OCI-LY1 (cell line): ENCODE results near the gene PC.

Source experiments
- H2AFZ ChIP-seq: fragments of 200-600 bp; sonication (generic), shearing (Covaris generic); 2 replicates; pipeline ENCODE4 v1.6.0; 2014; ENCODE audit warnings: antibody characterized with exemption, mild to moderate bottlenecking, low read length
- H3F3A ChIP-seq: fragments of 200-600 bp; sonication (generic), shearing (Covaris generic); 2 replicates; pipeline ENCODE4 v1.6.0; 2014; ENCODE audit warnings: mild to moderate bottlenecking, antibody characterized with exemption, low read length, moderate library complexity; ENCODE audit not compliant: insufficient read depth
- H3K27ac ChIP-seq: fragments of 200-600 bp; sonication (generic); 2 replicates; pipeline ENCODE4 v1.5.1; 2014; ENCODE audit warnings: low read length, mixed run types, mild to moderate bottlenecking, low read depth; ENCODE audit not compliant: poor library complexity, severe bottlenecking
- H3K27me3 ChIP-seq: fragments of 200-600 bp; sonication (generic); 2 replicates; pipeline ENCODE4 v1.6.0; 2014; ENCODE audit warnings: antibody characterized with exemption, mild to moderate bottlenecking, low read length, moderate library complexity; ENCODE audit not compliant: insufficient read depth
- H3K36me3 ChIP-seq: fragments of 200-600 bp; sonication (generic); 2 replicates; pipeline ENCODE4 v1.6.1; 2014; ENCODE audit warnings: mild to moderate bottlenecking, antibody characterized with exemption, low read length, moderate library complexity, mixed read lengths; ENCODE audit not compliant: insufficient read depth
- H3K4me1 ChIP-seq: fragments of 200-600 bp; sonication (generic); 2 replicates; pipeline ENCODE4 v1.5.1; 2014; ENCODE audit warnings: mild to moderate bottlenecking, low read length, moderate library complexity; ENCODE audit not compliant: insufficient read depth, severe bottlenecking
- H3K4me2 ChIP-seq: fragments of 200-600 bp; sonication (generic), shearing (Covaris generic); 2 replicates; pipeline ENCODE4 v1.6.1; 2014; ENCODE audit warnings: low read length
- H3K4me3 ChIP-seq: fragments of 200-600 bp; sonication (generic); 2 replicates; pipeline ENCODE4 v1.5.1; 2014; ENCODE audit warnings: low read length, low read depth, mild to moderate bottlenecking, mixed read lengths; ENCODE audit not compliant: poor library complexity, severe bottlenecking
- H3K79me2 ChIP-seq: fragments of 200-600 bp; shearing (Covaris generic); 2 replicates; pipeline ENCODE4 v1.6.1; 2016; ENCODE audit warnings: mixed run types, low read length, mixed read lengths; ENCODE audit not compliant: insufficient read depth
- H3K9ac ChIP-seq: fragments of 200-600 bp; sonication (generic), shearing (Covaris generic); 2 replicates; pipeline ENCODE4 v1.6.1; 2014; ENCODE audit warnings: mild to moderate bottlenecking, low read length, mixed read lengths
- H3K9me2 ChIP-seq: fragments of 200-600 bp; sonication (generic), shearing (Covaris generic); 2 replicates; pipeline ENCODE4 v1.6.1; 2014; ENCODE audit warnings: low read depth, mild to moderate bottlenecking, low read length, mixed read lengths
- H3K9me3 ChIP-seq: fragments of 200-600 bp; shearing (Covaris generic); 2 replicates; pipeline ENCODE4 v1.6.1; 2014; ENCODE audit warnings: low read length, mixed read lengths
- H4K20me1 ChIP-seq: fragments of 200-600 bp; sonication (generic), shearing (Covaris generic); 2 replicates; pipeline ENCODE4 v1.6.0; 2016; ENCODE audit warnings: mild to moderate bottlenecking, low read length; ENCODE audit not compliant: insufficient read depth
- CTCF ChIP-seq: fragments of 200-600 bp; sonication (generic), shearing (Covaris generic); IDR thresholded peaks from 2 replicates; pipeline ENCODE4 v1.5.1; 2017; ENCODE audit warnings: mild to moderate bottlenecking, antibody characterized with exemption, low read length, moderate library complexity, mixed read lengths
- EZH2 ChIP-seq: fragments of 200-600 bp; sonication (generic), shearing (Covaris generic); IDR thresholded peaks from 2 replicates; pipeline ENCODE4 v1.8.0; 2017; ENCODE audit warnings: borderline replicate concordance, mixed run types, mild to moderate bottlenecking, antibody characterized with exemption, low read length, moderate library complexity, mixed read lengths

Gene PC

GRCh38 chr11:66850588-66851238 lies 107.5 kb downstream of the PC start:
- no peak overlapping the region for H3K4me2 ChIP-seq

GRCh38 chr11:66850235-66850587 lies 108.0 kb downstream of the PC start:
- Histone ChIP-seq H3K36me3 (peaks cover 24% of the 10 kb centered on the region; the same call in 1 of the 2 replicates), H3K9ac (no peak overlapping the region), H3K79me2 (no peaks in the 10 kb centered on the region), H3K4me1 (peaks cover 11% of the 10 kb centered on the region), H3K9me3 (no peaks in the 10 kb centered on the region), H4K20me1 (no peaks in the 10 kb centered on the region), H3K9me2 (no peaks in the 10 kb centered on the region), H3K4me2 (no peak overlapping the region), H3F3A (no peaks in the 10 kb centered on the region), H3K27ac (no peak overlapping the region), H3K27me3 (no peaks in the 10 kb centered on the region), H3K4me3 (no peak overlapping the region), H2AFZ (no peak overlapping the region)
- no peak for TF ChIP-seq EZH2
- TF ChIP-seq CTCF, result no peak

More at GRCh38 chr11:66850588-66851238, 107.5 kb downstream of the PC start:
- H3K4me3 ChIP-seq, result no peak overlapping the region
- no peaks in the 10 kb centered on the region for H3F3A ChIP-seq
- H3K9me3 ChIP-seq, result no peaks in the 10 kb centered on the region
- no peak for TF ChIP-seq CTCF
- no peak for TF ChIP-seq EZH2
- H4K20me1 ChIP-seq, result no peaks in the 10 kb centered on the region
- H3K9ac ChIP-seq, result no peak overlapping the region
- no peaks in the 10 kb centered on the region for H3K79me2 ChIP-seq
- no peaks in the 10 kb centered on the region for H3K27me3 ChIP-seq
- H2AFZ ChIP-seq, result no peak overlapping the region
- H3K9me2 ChIP-seq, result no peaks in the 10 kb centered on the region
- peaks cover 16% of the 10 kb centered on the region for H3K4me1 ChIP-seq
- no peak overlapping the region for H3K27ac ChIP-seq
- peaks cover 19% of the 10 kb centered on the region; the same call in 1 of the 2 replicates for H3K36me3 ChIP-seq

- H3K27me3 ChIP-seq, result no peaks in the 10 kb centered on the region
- TF ChIP-seq CTCF, result no peak
- TF ChIP-seq EZH2, result no peak
These were observed 108.5 kb downstream of the PC start for GRCh38 chr11:66849501-66850234.

More at GRCh38 chr11:66849501-66850234, 108.5 kb downstream of the PC start:
- H3K9ac ChIP-seq, result no peak overlapping the region
- H3F3A ChIP-seq, result no peaks in the 10 kb centered on the region
- no peak overlapping the region for H2AFZ ChIP-seq
- no peak overlapping the region for H3K4me3 ChIP-seq
- no peaks in the 10 kb centered on the region for H3K9me3 ChIP-seq
- H3K4me1 ChIP-seq, result peaks cover 13% of the 10 kb centered on the region
- peaks cover 28% of the 10 kb centered on the region; the same call in 1 of the 2 replicates for H3K36me3 ChIP-seq
- H3K79me2 ChIP-seq, result no peaks in the 10 kb centered on the region
- H4K20me1 ChIP-seq, result no peaks in the 10 kb centered on the region
- no peak overlapping the region for H3K4me2 ChIP-seq
- no peak overlapping the region for H3K27ac ChIP-seq
- H3K9me2 ChIP-seq, result no peaks in the 10 kb centered on the region
